HEK293 (cell line): ENCODE measurements around the gene BEST3.

Experiments
- HOXA7 ChIP-seq: sonication (generic); formaldehyde crosslinking; IDR thresholded peaks from 2 replicates; pipeline ENCODE4 v1.8.1; 2022; ENCODE audit warnings: missing genetic modification reagents, borderline replicate concordance
- ZNF266 ChIP-seq: fragments of 450-650 bp; formaldehyde crosslinking; IDR thresholded peaks from 2 replicates; pipeline ENCODE4 v1.5.1; 2016; ENCODE audit warnings: missing biosample characterization, missing genetic modification characterization, low read depth
- ZNF274 ChIP-seq, 2 experiments: fragments of 200-500 bp in 1 of 2; fragments of 450-650 bp in 1 of 2; sonication (Bioruptor generic) in 1 of 2; formaldehyde crosslinking in 1 of 2; IDR thresholded peaks; 2 replicates each; pipeline versions ENCODE4 v1.5.1 to v1.6.1; 2014 to 2016; ENCODE audit warnings: borderline replicate concordance in 1 of 2, inconsistent platforms in 1 of 2, low read length in 1 of 2, missing biosample characterization in 1 of 2, missing genetic modification characterization in 1 of 2
- ZNF555 ChIP-seq: fragments of 450-650 bp; formaldehyde crosslinking; conservative IDR thresholded peaks from 2 replicates; pipeline ENCODE4 v1.5.1; 2017; ENCODE audit warnings: missing biosample characterization, mild to moderate bottlenecking, missing genetic modification characterization, inconsistent platforms
- ZNF658 ChIP-seq: fragments of 450-650 bp; formaldehyde crosslinking; IDR thresholded peaks from 2 replicates; pipeline ENCODE4; 2016; ENCODE audit warnings: missing biosample characterization, missing genetic modification characterization
- ZNF707 ChIP-seq: fragments of 450-650 bp; formaldehyde crosslinking; IDR thresholded peaks from 2 replicates; pipeline ENCODE4 v1.5.1; 2016; ENCODE audit warnings: missing biosample characterization, missing genetic modification characterization
- TF ChIP-seq, protein P1 (sequence below): fragments of 450-650 bp; formaldehyde crosslinking; IDR thresholded peaks from 2 replicates; pipeline ENCODE4 v1.5.1; 2016; ENCODE audit warnings: missing biosample characterization, missing genetic modification characterization
- TF ChIP-seq, protein P2 (sequence below): fragments of 450-650 bp; formaldehyde crosslinking; IDR thresholded peaks from 2 replicates; pipeline ENCODE4 v1.5.1; 2016; ENCODE audit warnings: missing biosample characterization, missing genetic modification characterization, low read depth
- TF ChIP-seq, protein P3 (sequence below): fragments of 450-650 bp; formaldehyde crosslinking; IDR thresholded peaks from 2 replicates; pipeline ENCODE4 v1.5.1; 2016; ENCODE audit warnings: missing biosample characterization, missing genetic modification characterization
- TF ChIP-seq, protein P4 (sequence below): fragments of 450-650 bp; formaldehyde crosslinking; IDR thresholded peaks from 2 replicates; pipeline ENCODE4 v1.5.1; 2017; ENCODE audit warnings: missing biosample characterization, missing genetic modification characterization

DNA sequence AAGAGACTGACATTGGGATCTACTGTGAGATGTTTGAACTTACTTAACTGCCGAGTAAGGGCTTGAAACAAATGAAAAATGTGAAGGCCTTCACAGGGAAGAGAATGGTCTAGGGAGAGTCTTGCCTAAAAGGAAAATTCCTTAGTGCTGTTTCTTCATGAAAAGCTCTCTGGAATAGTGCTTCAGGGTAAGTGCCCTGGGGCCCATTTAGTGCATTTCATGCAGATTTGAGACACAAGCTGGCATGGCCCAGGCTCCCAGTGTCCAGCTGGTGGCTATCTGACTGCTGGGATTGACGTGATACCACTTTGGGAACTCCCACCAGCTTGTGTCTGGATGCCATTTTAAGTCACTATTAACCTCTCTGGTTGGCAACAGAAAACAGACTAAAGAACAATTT, 26.9 kb downstream of the BEST3 start:
- no peak for TF ChIP-seq ZNF707
- no peak for TF ChIP-seq ZNF658
- TF ChIP-seq, protein P1, sequence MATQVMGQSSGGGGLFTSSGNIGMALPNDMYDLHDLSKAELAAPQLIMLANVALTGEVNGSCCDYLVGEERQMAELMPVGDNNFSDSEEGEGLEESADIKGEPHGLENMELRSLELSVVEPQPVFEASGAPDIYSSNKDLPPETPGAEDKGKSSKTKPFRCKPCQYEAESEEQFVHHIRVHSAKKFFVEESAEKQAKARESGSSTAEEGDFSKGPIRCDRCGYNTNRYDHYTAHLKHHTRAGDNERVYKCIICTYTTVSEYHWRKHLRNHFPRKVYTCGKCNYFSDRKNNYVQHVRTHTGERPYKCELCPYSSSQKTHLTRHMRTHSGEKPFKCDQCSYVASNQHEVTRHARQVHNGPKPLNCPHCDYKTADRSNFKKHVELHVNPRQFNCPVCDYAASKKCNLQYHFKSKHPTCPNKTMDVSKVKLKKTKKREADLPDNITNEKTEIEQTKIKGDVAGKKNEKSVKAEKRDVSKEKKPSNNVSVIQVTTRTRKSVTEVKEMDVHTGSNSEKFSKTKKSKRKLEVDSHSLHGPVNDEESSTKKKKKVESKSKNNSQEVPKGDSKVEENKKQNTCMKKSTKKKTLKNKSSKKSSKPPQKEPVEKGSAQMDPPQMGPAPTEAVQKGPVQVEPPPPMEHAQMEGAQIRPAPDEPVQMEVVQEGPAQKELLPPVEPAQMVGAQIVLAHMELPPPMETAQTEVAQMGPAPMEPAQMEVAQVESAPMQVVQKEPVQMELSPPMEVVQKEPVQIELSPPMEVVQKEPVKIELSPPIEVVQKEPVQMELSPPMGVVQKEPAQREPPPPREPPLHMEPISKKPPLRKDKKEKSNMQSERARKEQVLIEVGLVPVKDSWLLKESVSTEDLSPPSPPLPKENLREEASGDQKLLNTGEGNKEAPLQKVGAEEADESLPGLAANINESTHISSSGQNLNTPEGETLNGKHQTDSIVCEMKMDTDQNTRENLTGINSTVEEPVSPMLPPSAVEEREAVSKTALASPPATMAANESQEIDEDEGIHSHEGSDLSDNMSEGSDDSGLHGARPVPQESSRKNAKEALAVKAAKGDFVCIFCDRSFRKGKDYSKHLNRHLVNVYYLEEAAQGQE: no peak
- TF ChIP-seq HOXA7 (CRISPR knock-in tag): no peak
- TF ChIP-seq, protein P2, sequence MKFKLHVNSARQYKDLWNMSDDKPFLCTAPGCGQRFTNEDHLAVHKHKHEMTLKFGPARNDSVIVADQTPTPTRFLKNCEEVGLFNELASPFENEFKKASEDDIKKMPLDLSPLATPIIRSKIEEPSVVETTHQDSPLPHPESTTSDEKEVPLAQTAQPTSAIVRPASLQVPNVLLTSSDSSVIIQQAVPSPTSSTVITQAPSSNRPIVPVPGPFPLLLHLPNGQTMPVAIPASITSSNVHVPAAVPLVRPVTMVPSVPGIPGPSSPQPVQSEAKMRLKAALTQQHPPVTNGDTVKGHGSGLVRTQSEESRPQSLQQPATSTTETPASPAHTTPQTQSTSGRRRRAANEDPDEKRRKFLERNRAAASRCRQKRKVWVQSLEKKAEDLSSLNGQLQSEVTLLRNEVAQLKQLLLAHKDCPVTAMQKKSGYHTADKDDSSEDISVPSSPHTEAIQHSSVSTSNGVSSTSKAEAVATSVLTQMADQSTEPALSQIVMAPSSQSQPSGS (tag by site-specific recombination): no peak
- no peak for TF ChIP-seq ZNF555 (tag by site-specific recombination)
- TF ChIP-seq, protein P3, sequence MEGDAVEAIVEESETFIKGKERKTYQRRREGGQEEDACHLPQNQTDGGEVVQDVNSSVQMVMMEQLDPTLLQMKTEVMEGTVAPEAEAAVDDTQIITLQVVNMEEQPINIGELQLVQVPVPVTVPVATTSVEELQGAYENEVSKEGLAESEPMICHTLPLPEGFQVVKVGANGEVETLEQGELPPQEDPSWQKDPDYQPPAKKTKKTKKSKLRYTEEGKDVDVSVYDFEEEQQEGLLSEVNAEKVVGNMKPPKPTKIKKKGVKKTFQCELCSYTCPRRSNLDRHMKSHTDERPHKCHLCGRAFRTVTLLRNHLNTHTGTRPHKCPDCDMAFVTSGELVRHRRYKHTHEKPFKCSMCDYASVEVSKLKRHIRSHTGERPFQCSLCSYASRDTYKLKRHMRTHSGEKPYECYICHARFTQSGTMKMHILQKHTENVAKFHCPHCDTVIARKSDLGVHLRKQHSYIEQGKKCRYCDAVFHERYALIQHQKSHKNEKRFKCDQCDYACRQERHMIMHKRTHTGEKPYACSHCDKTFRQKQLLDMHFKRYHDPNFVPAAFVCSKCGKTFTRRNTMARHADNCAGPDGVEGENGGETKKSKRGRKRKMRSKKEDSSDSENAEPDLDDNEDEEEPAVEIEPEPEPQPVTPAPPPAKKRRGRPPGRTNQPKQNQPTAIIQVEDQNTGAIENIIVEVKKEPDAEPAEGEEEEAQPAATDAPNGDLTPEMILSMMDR (tag by site-specific recombination): no peak
- TF ChIP-seq ZNF266 (tag by site-specific recombination): no peak
- TF ChIP-seq ZNF274 (IDR thresholded peaks at IDR 0.05; ENCODE audit: low read length): no peak
- no peak for TF ChIP-seq ZNF274 (tag by site-specific recombination; IDR thresholded peaks at IDR 0.05; ENCODE audit: borderline replicate concordance)
- TF ChIP-seq, protein P4, sequence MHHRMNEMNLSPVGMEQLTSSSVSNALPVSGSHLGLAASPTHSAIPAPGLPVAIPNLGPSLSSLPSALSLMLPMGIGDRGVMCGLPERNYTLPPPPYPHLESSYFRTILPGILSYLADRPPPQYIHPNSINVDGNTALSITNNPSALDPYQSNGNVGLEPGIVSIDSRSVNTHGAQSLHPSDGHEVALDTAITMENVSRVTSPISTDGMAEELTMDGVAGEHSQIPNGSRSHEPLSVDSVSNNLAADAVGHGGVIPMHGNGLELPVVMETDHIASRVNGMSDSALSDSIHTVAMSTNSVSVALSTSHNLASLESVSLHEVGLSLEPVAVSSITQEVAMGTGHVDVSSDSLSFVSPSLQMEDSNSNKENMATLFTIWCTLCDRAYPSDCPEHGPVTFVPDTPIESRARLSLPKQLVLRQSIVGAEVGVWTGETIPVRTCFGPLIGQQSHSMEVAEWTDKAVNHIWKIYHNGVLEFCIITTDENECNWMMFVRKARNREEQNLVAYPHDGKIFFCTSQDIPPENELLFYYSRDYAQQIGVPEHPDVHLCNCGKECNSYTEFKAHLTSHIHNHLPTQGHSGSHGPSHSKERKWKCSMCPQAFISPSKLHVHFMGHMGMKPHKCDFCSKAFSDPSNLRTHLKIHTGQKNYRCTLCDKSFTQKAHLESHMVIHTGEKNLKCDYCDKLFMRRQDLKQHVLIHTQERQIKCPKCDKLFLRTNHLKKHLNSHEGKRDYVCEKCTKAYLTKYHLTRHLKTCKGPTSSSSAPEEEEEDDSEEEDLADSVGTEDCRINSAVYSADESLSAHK (tag by site-specific recombination): no peak
